ENCODE data around the gene FKBP6.

DNA sequence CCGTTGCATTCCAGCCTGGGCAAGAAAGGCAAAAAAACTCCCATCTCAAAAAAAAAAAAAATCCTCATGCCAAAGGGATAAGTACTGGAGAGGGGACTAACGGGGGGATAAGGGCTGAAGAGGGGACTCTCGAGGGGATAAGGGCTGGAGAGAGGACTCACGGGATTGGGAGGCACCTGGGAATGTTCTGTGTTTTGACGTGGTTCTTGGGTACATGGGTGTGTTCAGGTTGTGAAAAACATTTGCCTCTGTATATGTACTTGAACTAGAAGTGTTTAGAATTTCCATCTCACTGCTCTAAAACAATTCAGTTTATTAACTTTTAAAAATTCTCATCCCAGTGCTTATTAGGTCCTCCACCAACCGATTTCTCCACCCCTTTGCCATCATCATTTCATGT lies 4.5 kb downstream of the FKBP6 start:
- TF ChIP-seq TCF7L2 (IDR thresholded peaks at IDR 0.05; ENCODE audit: borderline replicate concordance, low read depth, low read length): no peak
- no peak for TF ChIP-seq ZFP3 (tag by site-specific recombination; IDR thresholded peaks at IDR 0.05; ENCODE audit: low read depth)
- TF ChIP-seq, protein P1, sequence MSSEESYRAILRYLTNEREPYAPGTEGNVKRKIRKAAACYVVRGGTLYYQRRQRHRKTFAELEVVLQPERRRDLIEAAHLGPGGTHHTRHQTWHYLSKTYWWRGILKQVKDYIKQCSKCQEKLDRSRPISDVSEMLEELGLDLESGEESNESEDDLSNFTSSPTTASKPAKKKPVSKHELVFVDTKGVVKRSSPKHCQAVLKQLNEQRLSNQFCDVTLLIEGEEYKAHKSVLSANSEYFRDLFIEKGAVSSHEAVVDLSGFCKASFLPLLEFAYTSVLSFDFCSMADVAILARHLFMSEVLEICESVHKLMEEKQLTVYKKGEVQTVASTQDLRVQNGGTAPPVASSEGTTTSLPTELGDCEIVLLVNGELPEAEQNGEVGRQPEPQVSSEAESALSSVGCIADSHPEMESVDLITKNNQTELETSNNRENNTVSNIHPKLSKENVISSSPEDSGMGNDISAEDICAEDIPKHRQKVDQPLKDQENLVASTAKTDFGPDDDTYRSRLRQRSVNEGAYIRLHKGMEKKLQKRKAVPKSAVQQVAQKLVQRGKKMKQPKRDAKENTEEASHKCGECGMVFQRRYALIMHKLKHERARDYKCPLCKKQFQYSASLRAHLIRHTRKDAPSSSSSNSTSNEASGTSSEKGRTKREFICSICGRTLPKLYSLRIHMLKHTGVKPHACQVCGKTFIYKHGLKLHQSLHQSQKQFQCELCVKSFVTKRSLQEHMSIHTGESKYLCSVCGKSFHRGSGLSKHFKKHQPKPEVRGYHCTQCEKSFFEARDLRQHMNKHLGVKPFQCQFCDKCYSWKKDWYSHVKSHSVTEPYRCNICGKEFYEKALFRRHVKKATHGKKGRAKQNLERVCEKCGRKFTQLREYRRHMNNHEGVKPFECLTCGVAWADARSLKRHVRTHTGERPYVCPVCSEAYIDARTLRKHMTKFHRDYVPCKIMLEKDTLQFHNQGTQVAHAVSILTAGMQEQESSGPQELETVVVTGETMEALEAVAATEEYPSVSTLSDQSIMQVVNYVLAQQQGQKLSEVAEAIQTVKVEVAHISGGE (tag by site-specific recombination; conservative IDR thresholded peaks at IDR 0.05; ENCODE audit: low read depth): no peak
- no peak for TF ChIP-seq HOXD13 (CRISPR knock-in tag; IDR thresholded peaks at IDR 0.05; ENCODE audit: borderline replicate concordance)
- TF ChIP-seq ZNF416 (tag by site-specific recombination; IDR thresholded peaks at IDR 0.05): no peak
- TF ChIP-seq, protein P2, sequence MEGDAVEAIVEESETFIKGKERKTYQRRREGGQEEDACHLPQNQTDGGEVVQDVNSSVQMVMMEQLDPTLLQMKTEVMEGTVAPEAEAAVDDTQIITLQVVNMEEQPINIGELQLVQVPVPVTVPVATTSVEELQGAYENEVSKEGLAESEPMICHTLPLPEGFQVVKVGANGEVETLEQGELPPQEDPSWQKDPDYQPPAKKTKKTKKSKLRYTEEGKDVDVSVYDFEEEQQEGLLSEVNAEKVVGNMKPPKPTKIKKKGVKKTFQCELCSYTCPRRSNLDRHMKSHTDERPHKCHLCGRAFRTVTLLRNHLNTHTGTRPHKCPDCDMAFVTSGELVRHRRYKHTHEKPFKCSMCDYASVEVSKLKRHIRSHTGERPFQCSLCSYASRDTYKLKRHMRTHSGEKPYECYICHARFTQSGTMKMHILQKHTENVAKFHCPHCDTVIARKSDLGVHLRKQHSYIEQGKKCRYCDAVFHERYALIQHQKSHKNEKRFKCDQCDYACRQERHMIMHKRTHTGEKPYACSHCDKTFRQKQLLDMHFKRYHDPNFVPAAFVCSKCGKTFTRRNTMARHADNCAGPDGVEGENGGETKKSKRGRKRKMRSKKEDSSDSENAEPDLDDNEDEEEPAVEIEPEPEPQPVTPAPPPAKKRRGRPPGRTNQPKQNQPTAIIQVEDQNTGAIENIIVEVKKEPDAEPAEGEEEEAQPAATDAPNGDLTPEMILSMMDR (tag by site-specific recombination; IDR thresholded peaks at IDR 0.05): no peak
- TF ChIP-seq, protein P3, sequence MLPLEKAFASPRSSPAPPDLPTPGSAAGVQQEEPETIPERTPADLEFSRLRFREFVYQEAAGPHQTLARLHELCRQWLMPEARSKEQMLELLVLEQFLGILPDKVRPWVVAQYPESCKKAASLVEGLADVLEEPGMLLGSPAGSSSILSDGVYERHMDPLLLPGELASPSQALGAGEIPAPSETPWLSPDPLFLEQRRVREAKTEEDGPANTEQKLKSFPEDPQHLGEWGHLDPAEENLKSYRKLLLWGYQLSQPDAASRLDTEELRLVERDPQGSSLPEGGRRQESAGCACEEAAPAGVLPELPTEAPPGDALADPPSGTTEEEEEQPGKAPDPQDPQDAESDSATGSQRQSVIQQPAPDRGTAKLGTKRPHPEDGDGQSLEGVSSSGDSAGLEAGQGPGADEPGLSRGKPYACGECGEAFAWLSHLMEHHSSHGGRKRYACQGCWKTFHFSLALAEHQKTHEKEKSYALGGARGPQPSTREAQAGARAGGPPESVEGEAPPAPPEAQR (tag by site-specific recombination; IDR thresholded peaks at IDR 0.05): no peak
- TF ChIP-seq ZNF133 (tag by site-specific recombination; IDR thresholded peaks at IDR 0.05): no peak
- TF ChIP-seq, protein P4, sequence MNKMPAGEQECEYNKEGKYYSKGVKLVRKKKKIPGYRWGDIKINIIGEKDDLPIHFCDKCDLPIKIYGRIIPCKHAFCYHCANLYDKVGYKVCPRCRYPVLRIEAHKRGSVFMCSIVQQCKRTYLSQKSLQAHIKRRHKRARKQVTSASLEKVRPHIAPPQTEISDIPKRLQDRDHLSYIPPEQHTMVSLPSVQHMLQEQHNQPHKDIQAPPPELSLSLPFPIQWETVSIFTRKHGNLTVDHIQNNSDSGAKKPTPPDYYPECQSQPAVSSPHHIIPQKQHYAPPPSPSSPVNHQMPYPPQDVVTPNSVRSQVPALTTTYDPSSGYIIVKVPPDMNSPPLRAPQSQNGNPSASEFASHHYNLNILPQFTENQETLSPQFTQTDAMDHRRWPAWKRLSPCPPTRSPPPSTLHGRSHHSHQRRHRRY (tag by site-specific recombination; IDR thresholded peaks at IDR 0.05): no peak
- TF ChIP-seq, protein P5, sequence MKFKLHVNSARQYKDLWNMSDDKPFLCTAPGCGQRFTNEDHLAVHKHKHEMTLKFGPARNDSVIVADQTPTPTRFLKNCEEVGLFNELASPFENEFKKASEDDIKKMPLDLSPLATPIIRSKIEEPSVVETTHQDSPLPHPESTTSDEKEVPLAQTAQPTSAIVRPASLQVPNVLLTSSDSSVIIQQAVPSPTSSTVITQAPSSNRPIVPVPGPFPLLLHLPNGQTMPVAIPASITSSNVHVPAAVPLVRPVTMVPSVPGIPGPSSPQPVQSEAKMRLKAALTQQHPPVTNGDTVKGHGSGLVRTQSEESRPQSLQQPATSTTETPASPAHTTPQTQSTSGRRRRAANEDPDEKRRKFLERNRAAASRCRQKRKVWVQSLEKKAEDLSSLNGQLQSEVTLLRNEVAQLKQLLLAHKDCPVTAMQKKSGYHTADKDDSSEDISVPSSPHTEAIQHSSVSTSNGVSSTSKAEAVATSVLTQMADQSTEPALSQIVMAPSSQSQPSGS (tag by site-specific recombination; IDR thresholded peaks at IDR 0.05; ENCODE audit: low read depth): no peak

Data from HEK293 (cell line).